T-helper 2 cell (primary cell): Measurements from ENCODE around the gene DENND1A.
A peak's percentile ranks its signal among the peaks of the same experiment; 100 is the strongest.

Source experiments
- DNase-seq, 5 experiments: peaks; one replicate each; pipeline versions ENCODE4 v3.0.0 to v3.0.0-alpha.2; 2012 to 2022

The DENND1A gene

GRCh38 chr9:123678038-123678877 is 251.7 kb downstream of the DENND1A start:
- DNase-seq: no peak

- no peak for DNase-seq
Observed at GRCh38 chr9:123676869-123677268, 253.1 kb downstream of the DENND1A start.

DNA sequence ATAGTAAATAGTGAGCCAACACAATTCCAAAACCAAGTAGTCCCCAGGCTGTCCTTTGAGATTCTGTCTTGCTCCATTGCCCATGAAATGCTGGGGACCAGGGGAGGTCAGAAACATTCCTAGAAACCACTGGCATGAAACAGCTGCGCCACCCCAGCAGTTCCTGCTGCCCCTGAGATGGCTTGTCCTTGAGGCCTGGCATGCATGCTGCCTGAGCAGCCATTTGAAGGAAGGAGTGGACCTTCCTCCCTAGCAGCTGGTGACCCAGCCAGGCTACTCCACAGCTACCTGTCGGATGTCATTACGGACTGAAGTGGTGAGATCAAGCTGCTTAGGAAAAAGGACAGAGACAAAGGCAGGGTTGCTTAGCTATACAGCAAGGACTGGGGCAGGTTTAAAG is 260.6 kb downstream of the DENND1A start:
- DNase-seq: no peak

DNA sequence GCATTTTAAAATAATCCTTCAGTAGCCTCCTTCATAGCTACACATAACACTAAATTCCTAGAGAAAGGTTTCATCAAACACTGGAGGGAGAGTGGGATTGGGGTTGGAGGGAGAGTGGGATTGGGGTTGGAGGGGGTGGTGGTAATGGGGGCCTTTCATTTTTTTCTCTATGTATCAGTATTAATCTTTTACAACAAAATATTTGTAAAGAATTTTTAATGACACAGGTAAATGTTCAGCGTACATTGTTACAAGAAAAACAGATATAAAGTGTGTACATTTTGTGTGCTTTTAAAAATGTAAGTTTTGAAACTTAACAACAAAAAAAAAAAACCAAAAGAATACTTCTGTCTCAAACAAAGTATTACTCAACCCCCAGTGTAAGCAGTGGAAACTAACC is 266.4 kb downstream of the DENND1A start:
- no peak for DNase-seq

DNA sequence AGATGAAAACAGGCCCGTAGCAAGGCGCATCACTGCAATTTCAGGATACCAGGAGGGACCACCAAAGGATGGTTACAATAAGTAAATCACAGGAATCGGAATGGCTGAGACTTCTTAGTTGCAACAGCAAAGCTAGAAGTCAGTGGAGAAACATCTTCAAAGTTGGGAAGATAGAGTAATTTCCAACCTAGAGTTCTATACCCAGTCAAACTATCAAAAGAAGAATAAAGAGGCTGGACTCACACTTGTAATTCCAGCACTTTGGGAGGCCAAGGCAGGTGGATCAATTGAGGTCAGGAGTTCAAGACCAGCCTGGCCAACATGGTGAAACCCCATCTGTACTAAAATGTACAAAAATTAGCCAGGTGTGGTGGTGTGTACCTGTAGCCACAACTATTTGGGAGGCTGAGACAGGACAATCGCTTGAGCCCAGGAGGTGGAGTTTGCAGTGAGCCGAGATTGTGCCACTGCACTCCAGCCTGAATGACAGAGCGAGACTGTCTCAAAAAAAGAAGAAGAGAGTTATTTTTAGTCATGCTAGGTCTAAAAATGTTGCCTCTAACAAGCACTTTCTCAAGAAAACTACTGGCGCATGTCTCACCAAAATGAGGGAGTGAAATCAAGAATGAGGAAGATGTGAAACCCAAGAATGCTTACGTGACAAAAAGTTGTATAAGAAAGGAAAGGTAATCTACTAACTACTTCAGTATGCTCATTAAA is 267.7 kb downstream of the DENND1A start:
- DNase-seq: no peak

DNA sequence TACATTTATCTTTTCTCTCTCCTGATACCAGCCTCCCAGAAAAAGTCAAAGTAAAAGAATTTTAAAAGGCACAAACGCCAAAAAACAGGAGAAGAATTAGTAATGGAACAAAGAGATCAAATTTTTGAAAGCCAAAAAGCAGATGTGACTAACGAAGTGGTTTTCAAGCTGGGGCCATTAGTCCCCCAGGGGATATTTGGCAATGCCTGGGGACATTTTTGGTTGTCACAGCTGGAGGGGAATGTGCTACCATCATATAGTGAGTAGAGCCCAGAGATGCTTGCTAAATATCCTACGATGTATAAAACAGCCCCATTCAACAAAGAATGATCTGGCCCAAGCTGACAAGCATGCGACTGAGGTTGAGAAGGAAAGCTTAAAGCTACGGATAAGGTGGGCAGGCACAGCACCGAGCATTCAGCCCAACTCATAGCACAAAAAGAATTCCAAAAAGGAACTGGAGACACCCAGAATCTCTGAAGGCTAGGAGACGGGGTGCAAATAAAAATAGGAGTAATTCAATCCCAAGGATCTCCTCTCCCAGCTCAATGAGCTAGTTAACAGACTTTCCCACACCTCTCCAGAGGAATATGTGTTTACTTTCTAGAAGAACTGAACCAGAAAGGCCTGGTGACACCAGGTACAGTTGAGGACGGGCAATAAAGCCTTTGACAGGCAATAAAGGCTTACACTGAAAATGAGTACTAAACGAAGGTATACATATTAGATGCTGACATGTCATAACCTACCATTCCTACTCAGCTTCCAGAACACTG is 269.0 kb downstream of the DENND1A start:
- no peak for DNase-seq

DNA sequence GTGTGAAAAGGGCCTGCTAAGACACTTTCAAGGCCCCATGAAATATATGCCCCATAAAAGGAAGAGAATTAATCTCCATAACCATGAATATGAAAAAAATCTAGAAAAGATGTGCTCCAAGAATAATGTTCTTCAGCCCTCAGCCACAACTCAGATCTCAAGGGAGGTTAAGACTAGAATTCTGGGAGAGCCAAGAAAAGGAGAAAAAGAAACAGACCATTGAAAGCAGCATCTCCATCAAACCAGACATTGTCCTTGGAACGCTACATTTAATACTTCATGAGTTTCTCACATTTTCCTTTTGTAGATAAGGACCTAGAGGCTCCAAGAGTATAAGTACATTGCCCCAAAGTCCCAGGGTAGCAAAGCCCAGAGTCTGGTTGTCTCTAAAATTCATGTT is 270.6 kb downstream of the DENND1A start:
- no peak for DNase-seq

GRCh38 chr9:123658792-123659191 is 271.1 kb downstream of the DENND1A start:
- DNase-seq: no peak

- DNase-seq: no peak
Observed at GRCh38 chr9:123657941-123658340, 272.0 kb downstream of the DENND1A start.

DNA sequence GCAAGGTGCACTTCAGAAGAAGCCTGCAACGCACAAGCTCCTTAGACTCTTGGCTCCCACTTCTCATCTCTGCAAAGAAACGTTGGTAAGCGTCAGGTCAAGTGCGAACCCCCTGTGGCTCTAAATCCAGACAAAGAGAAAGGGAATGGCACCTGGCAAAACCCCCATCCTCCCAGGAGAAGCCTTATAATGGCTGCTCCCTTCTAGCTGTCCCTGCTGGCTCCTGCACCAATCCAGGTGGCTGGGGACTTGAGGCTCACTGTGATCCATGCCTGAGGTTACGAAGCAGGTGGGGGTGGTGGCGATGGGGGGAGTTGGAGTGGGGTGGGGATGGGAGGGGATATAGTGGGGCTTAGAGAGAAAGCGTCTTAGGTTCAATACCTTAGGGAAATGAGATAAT is 272.8 kb downstream of the DENND1A start:
- DNase-seq: no peak

DNA sequence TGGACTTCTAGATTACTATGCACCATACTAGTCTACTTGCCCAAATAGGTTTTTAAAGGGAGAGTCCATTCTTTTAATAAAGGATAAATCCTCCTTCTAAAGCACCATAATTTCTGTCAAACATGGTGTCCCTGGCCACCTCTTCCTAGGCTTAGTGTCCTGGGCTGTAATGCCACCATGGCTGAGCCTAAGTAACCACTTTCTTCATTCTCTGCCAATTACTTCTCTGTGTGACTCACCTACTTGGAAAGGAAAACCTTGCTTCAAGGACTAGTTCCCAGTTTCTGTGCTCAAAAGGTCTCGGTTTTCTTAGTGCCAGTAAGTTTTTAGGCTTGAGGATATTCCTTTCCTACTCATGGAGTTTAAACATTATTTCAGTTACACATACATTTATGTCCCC is 273.4 kb downstream of the DENND1A start:
- no peak for DNase-seq

- no peak for DNase-seq
Observed at GRCh38 chr9:123655681-123656423, 274.1 kb downstream of the DENND1A start.

DNA sequence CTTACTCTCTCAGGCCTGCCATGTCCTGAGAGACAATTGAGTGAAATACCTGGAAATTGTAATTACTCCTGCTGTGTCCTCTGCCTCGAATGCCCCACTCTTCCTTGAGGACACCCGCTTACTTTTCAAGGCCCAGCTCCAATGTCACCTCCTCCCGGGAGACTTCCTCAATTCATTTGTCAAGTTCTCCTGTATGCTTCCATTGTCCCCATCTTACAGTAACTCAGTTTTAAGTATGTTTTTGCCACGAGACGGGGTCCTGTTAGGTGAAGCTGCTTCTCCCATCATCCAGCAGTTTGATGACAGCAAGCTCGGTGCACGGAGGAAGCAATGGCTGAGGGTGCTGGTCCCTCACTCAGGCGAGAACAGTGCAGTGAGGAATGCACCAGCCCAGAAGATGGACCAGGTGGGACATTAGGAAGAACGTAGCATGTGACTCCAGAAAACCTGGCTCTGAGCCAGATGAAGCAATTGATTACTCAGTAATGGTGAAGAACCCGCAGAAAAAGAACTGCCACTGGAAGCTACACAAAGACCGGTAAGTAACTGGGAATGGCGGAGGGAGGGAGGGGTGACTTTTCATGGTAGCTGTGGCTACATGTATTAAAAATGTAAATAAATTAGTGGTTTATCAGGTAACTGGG is 274.8 kb downstream of the DENND1A start:
- DNase-seq: no peak

GRCh38 chr9:123654218-123654993 is 275.5 kb downstream of the DENND1A start:
- DNase-seq: no peak

DNA sequence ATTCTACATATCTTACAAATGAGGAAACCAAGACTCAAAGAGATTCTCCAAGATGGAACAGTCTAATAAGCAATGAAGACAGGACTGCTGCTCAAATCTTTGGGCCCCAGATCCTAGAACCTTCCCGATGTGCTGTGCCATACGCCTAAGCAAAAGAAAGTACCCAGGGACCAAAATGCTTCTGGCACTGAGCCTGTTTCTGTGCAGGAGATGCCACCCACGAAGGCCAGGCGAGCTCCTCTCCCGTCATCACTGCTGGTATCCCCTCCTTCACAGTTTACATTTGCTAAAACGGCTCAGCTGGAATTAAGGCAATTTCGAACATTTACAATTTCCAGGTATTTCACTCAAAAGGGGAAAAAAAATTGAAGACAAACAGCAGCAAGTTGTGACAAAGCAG is 277.5 kb downstream of the DENND1A start:
- no peak for DNase-seq

GRCh38 chr9:123651871-123652270 is 278.1 kb downstream of the DENND1A start:
- DNase-seq: no peak

GRCh38 chr9:123651273-123651672 is 278.7 kb downstream of the DENND1A start:
- DNase-seq: no peak

DNA sequence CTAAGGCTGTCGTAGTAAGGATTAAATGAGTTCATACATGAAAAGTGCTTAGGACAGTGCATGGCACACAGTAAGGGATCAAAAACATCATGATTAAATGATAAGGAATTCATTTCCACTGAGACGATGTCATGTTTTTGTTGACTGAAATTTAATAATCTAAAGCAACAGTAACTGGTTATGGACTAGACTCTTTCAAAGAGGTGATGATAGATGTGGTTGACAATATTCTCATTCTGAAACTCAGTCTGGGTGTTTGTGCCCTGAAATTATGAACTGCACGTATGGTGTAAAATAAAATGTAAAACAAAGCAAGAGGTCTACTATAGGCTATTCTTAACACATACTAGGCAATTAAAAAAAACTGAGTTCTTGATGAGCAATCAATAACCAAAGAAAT is 280.0 kb downstream of the DENND1A start:
- peak in 1 of 5 experiments; percentile 75 for DNase-seq

DNA sequence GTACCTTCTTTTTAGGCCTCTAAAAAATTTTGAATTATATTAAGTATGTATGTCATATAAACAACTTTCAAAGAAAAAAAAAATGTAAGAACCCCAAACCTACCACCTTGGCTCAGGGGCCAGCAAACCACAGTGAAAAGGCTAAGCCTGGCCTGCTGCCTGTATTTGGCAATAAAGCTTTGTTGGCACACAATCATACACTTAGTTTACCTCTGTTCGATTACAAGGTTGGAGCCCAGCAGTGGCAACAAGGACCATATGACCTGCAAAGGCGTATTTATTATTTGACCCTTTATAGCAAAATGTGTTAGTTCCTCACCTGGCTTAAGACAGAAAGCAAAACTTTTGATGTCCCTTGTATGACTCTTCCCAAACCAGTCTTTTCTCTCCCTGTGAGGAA is 282.8 kb downstream of the DENND1A start:
- no peak for DNase-seq

GRCh38 chr9:123645762-123646161 is 284.2 kb downstream of the DENND1A start:
- no peak for DNase-seq

GRCh38 chr9:123645126-123645525 is 284.8 kb downstream of the DENND1A start:
- no peak for DNase-seq
